Cardiac fibroblast (primary cell): ENCODE data around the gene SPIN2A.
"Not testable (repeated sequence)": the region's sequence is repeated elsewhere in the genome, so short reads cannot be mapped to it uniquely, and the experiment has no call there.

ENCODE experiments used
- DNase-seq, 2 donors: peaks; one replicate each; pipeline versions ENCODE4 v3.0.0 to v3.0.0-alpha.2; 2010; ENCODE audit warnings: low read depth in 2 of 2
- H3K4me3 ChIP-seq, 2 donors: replicated peaks in 1 of 2; 1 replicate in 1 of 2; 2 replicates in 1 of 2; pipeline ENCODE4 v1.5.1; 2011; ENCODE audit warnings: low read depth in 2 of 2, low read length in 2 of 2, mild to moderate bottlenecking in 2 of 2, moderate library complexity in 1 of 2
- TF ChIP-seq, protein P1 (sequence below): IDR thresholded peaks from one replicate; pipeline ENCODE4 v1.5.1; 2011; ENCODE audit warnings: low read depth, mild to moderate bottlenecking, low read length, inconsistent platforms

The SPIN2A gene

GRCh38 chrX:57137501-57137900 is 304 bp upstream of the SPIN2A start:
- peak overlapping the region; percentile 12 to 24 for H3K4me3 ChIP-seq
- peak; percentile 18 to 37 for DNase-seq

GRCh38 chrX:57136589-57136988 is 608 bp downstream of the SPIN2A start:
- not testable (repeated sequence) for H3K4me3 ChIP-seq, DNase-seq

More at GRCh38 chrX:57137501-57137900, 304 bp upstream of the SPIN2A start:
- TF ChIP-seq, protein P1, sequence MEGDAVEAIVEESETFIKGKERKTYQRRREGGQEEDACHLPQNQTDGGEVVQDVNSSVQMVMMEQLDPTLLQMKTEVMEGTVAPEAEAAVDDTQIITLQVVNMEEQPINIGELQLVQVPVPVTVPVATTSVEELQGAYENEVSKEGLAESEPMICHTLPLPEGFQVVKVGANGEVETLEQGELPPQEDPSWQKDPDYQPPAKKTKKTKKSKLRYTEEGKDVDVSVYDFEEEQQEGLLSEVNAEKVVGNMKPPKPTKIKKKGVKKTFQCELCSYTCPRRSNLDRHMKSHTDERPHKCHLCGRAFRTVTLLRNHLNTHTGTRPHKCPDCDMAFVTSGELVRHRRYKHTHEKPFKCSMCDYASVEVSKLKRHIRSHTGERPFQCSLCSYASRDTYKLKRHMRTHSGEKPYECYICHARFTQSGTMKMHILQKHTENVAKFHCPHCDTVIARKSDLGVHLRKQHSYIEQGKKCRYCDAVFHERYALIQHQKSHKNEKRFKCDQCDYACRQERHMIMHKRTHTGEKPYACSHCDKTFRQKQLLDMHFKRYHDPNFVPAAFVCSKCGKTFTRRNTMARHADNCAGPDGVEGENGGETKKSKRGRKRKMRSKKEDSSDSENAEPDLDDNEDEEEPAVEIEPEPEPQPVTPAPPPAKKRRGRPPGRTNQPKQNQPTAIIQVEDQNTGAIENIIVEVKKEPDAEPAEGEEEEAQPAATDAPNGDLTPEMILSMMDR, result no peak

DNA sequence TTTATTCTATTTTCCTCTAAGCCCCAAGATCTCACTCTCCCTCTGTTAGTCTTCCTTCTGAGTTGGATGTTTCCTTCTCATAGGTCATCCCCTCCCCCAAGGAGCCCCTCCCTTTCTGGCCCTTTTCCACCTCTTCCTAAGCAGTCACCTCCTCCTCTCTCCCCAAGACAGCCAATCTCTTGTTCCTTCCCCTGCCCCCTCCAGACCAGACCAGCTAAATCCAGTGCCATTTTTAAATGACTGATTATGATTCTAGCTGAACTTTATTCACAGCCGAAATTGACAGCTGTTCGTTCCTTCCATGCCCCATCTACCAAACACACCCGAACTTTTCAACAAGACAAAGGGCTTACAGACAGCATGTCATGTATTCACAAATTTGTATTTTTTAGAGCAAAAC is 1.9 kb downstream of the SPIN2A start:
- TF ChIP-seq, protein P1, result no peak
- no peak overlapping the region for H3K4me3 ChIP-seq
- no peak for DNase-seq

- no peak for DNase-seq
- no peak overlapping the region for H3K4me3 ChIP-seq
- TF ChIP-seq, protein P1, result no peak
Observed at GRCh38 chrX:57134702-57135101, 2.5 kb downstream of the SPIN2A start.

DNA sequence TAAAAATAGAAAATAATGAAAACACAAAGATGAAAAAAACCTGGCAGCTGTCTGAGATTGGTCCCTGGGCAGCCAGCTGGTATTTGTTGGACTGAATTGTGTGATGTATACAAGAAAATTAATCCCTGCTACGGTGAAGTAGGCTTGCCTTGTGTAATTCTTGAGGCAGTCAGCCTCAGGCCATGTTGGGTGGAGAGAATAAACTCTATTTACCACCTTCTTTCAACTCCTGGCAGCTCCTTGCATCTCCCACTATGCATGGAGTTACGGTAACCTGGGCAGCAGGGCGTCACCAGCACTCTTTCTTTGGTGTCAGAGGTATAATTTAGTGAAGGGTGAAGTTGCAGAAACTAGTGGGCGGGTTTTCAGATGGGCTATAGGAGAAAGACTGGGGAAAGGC is 3.5 kb downstream of the SPIN2A start:
- no peak for DNase-seq
- no peak overlapping the region for H3K4me3 ChIP-seq
- TF ChIP-seq, protein P1, result no peak

- not testable (repeated sequence) for H3K4me3 ChIP-seq, DNase-seq
Observed at GRCh38 chrX:57133284-57133683, 3.9 kb downstream of the SPIN2A start.

- no peak for DNase-seq
- TF ChIP-seq, protein P1, result no peak
- no peak overlapping the region for H3K4me3 ChIP-seq
Observed at GRCh38 chrX:57132046-57132445, 5.2 kb downstream of the SPIN2A start.

DNA sequence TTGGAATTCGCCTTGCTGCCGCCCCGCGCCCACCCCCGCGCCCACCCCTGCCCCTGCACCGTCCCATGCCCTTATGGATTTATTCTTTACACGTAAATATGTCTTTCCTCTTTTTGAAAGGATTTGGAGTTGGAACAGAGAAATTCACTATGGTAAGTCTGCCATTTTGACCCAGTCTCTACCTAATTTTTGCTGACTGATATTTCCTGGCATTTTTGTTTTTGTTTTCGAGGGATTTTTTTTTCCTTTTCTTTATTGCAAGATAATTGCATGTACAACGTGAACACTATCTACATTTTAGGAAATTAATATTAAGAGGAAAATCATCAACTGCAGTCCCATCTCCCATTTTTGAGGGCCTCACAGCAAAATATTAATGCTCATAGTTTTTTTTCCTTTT is 15.4 kb downstream of the SPIN2A start:
- TF ChIP-seq, protein P1, result no peak
- peak overlapping the region; percentile 74 for H3K4me3 ChIP-seq
- DNase-seq, result no peak
